Transverse colon (tissue), 4 donors: ENCODE results near the gene PNMA1. TPM values are rescaled to one million over a fixed set of nuclear protein-coding genes. Genes with fewer than 3 reads are reported as not detected.

Source experiments
- DNase-seq: peaks from one replicate; pipeline ENCODE4 v3.0.0-alpha.2; 2019
- H3K27ac ChIP-seq, 4 donors: fragments of 200-600 bp; sonication (generic); 2 replicates each; pipeline ENCODE4 v1.5.1; 2016 to 2018; ENCODE audit warnings: inconsistent platforms in 4 of 4
- H3K27me3 ChIP-seq: fragments of 200-600 bp; sonication (generic); 2 replicates; pipeline ENCODE4 v1.5.1; 2017; ENCODE audit warnings: inconsistent platforms
- H3K36me3 ChIP-seq, 4 donors: fragments of 200-600 bp; sonication (generic); 2 replicates each; pipeline ENCODE4 v1.5.1; 2017 to 2019; ENCODE audit warnings: inconsistent platforms in 4 of 4
- H3K4me1 ChIP-seq, 4 donors: fragments of 200-600 bp; sonication (generic); 2 replicates each; pipeline ENCODE4 v1.5.1; 2017 to 2020; ENCODE audit warnings: inconsistent platforms in 4 of 4
- H3K4me3 ChIP-seq, 4 donors: fragments of 200-600 bp; sonication (generic); 1 replicate in 1 of 4; 2 replicates in 3 of 4; pipeline versions ENCODE4 v1.5.1 to v1.6.1; 2017 to 2019; ENCODE audit warnings: inconsistent platforms in 4 of 4
- H3K9me3 ChIP-seq, 2 donors: fragments of 200-600 bp; sonication (generic); 2 replicates each; pipeline ENCODE4 v1.5.1; 2017 to 2019; ENCODE audit warnings: inconsistent platforms in 2 of 2
- EP300 ChIP-seq: sonication (generic); formaldehyde crosslinking; IDR thresholded peaks from one replicate; pipeline ENCODE4 v1.6.1; 2017; ENCODE audit warnings: antibody characterized with exemption, low read depth
- POLR2A ChIP-seq: fragments of 450-650 bp; IDR thresholded peaks from one replicate; pipeline ENCODE4 v1.6.1; 2016; ENCODE audit warnings: antibody characterized with exemption, mild to moderate bottlenecking, moderate library complexity
- POLR2AphosphoS5 ChIP-seq, 3 donors: sonication (generic); formaldehyde crosslinking; IDR thresholded peaks; one replicate each; pipeline ENCODE4 v1.6.1; 2016; ENCODE audit warnings: antibody characterized with exemption in 3 of 3
- WGBS, 2 donors: methylation state at CpG; one replicate each; pipeline ENCODE4 v1.1.5; 2018; ENCODE audit warnings: low coverage in 1 of 2; 5-methylcytosine and 5-hydroxymethylcytosine counted together
- in situ Hi-C, 4 donors: fragments of 200-750 bp; cut with MboI; loops; one replicate each; pipeline versions ENCODE4 v1.15.0 to v1.15.1; 2017; ENCODE audit warnings: low sequenced_read_pairs in 3 of 4, low pct_ligation_motif_present in 1 of 4, low pct_unique_long_range_greater_than_20kb in 1 of 4
- intact Hi-C: fragments of 100-400 bp; cut with DNase I; formaldehyde crosslinking; loops from one replicate; pipeline ENCODE4 v1.15.1; 2023; ENCODE audit warnings: low total_unique reads
- total RNA-seq, 4 donors: library from RNA; depleted of rRNA; stranded (reverse); fragments of >200 nt; gene quantifications; one replicate each; pipeline ENCODE4 v1.1.0, GENCODE V29; 2016
- TF ChIP-seq, protein P1 (sequence below), 5 experiments: fragments of 200-600 bp in 3 of 5; fragments of 450-650 bp in 2 of 5; sonication (generic) in 3 of 5; IDR thresholded peaks; 1 replicate in 2 of 5; 2 replicates in 3 of 5; pipeline ENCODE4 v1.5.1; 2016 to 2017; ENCODE audit warnings: antibody characterized with exemption in 5 of 5, inconsistent platforms in 3 of 5, mild to moderate bottlenecking in 2 of 5, moderate library complexity in 1 of 5

The PNMA1 gene
- total RNA-seq, 4 donors from 2014 or later, result 12.7 to 22.1 (median 12.7) TPM

DNA sequence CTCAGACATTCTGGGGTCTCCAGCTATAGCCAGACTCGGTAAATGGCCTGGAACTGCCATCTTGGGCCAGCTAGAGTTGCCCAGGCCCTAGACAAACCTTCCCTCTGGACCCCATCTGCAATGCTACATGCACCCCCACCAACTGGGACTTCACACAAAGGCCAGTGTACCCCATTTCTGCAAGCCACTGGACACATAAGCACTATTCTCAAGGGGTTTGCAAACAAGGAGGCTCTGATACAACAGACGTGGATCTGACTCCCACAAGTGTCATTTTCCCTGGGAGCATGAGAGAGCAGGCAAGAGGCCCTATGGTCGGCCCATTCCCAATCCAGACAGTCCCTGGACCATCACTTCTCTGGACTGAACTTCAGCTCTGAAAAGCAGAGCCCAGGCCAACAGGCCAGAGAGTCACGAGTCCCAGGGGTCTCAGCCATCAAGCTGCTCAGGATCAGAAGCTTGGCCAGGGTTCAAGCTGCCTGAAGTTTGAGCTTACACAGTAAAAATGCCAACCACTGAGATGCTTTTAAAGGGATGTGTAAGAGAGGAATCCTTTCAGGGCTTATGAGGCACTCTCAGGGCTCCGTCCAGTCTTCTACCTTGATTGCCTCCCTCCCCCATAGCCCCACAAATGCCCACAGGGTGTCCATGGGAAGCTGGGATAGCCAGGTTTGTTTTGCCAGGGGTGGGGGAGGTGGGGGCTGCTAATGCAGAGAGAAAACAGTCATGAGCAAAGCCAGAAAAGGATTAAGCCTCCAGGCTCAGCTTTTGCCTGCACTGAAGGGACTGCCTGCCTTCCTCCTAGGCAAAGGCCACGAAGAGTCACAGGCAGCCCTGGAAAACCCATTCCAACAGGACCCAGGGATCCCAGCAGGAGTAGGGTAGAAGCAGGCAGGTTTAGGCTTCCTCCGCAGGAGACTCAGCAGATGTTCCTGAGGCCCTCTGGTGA is 31.7 kb upstream of the PNMA1 start:
- intact Hi-C loops (no loop called here), in situ Hi-C loops (no loop called here)
- H3K27ac ChIP-seq, result peak overlapping the region; percentile 99 to 100 (median 100)
- peaks cover 92 to 100% (median 99%) of the 10 kb centered on the region in 4 donors for H3K4me1 ChIP-seq
- no peaks in the 10 kb centered on the region for H3K9me3 ChIP-seq
- 65% methylated on average over 7 of the region's 7 CpGs; no CpG with 5 or more reads in 1 of the 2 donors for WGBS, 2 donors
- H3K27me3 ChIP-seq, result no peaks in the 10 kb centered on the region
- DNase-seq, result no peak
- TF ChIP-seq POLR2A, result no peak
- TF ChIP-seq POLR2AphosphoS5 (IDR thresholded peaks at IDR 0.05), result no peak
- TF ChIP-seq, protein P1, sequence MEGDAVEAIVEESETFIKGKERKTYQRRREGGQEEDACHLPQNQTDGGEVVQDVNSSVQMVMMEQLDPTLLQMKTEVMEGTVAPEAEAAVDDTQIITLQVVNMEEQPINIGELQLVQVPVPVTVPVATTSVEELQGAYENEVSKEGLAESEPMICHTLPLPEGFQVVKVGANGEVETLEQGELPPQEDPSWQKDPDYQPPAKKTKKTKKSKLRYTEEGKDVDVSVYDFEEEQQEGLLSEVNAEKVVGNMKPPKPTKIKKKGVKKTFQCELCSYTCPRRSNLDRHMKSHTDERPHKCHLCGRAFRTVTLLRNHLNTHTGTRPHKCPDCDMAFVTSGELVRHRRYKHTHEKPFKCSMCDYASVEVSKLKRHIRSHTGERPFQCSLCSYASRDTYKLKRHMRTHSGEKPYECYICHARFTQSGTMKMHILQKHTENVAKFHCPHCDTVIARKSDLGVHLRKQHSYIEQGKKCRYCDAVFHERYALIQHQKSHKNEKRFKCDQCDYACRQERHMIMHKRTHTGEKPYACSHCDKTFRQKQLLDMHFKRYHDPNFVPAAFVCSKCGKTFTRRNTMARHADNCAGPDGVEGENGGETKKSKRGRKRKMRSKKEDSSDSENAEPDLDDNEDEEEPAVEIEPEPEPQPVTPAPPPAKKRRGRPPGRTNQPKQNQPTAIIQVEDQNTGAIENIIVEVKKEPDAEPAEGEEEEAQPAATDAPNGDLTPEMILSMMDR (IDR thresholded peaks at IDR 0.05), result peak in 1 of 5 experiments; percentile 10
- TF ChIP-seq EP300, result no peak
- H3K36me3 ChIP-seq, result no peaks in the 10 kb centered on the region
- H3K4me3 ChIP-seq, result no peak overlapping the region

DNA sequence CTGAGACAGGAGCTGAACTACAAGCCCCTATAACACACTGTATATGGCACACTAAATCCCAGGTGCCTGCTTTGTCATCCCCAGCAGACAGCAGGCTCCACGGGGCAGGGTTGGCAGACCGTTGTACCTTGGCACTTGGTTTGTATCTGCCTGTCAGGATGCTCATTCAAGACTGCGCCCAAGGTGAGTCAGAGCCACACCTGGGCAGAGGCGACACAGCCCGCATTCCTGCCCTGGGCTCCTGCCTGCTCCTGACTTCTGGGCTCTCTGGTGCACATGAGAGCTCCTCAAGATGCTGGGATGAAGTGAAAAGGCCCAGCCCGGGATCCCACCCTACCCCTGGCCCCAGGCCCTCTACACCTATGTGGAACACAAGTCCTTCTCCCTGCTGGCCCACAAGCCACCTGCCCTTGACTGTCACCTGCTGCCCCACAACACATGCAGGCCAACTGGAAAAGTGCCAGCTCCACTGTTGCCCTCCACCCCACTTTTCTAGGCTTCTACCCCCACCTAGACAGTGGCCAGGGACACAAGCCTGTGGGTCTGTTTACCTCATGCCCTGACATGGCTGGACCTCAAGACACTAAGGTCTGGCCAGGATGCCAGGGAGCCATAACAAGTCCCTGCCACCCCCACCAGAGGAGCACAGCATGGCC is 30.8 kb upstream of the PNMA1 start:
- intact Hi-C loops (loop anchor here (5.0 kb wide), 1 partner anchor 42 kb away; no protein-coding TSS in a partner anchor), in situ Hi-C loops (no loop called here)
- peak; percentile 89 for DNase-seq
- Histone ChIP-seq H3K9me3 (no peaks in the 10 kb centered on the region), H3K27me3 (no peaks in the 10 kb centered on the region), H3K4me3 (no peak overlapping the region), H3K4me1 (peaks cover 92 to 100% (median 99%) of the 10 kb centered on the region in 4 donors), H3K27ac (peak overlapping the region; percentile 99 to 100 (median 100)), H3K36me3 (no peaks in the 10 kb centered on the region)
- 47% methylated on average over 4 of the region's 6 CpGs; no CpG with 5 or more reads in 1 of the 2 donors for WGBS, 2 donors
- TF ChIP-seq EP300 (peak; percentile 19), POLR2AphosphoS5 (IDR thresholded peaks at IDR 0.05) (peak in 2 of 3 donors; percentile 70 to 84), POLR2A (peak; percentile 59)
- TF ChIP-seq, protein P1 (IDR thresholded peaks at IDR 0.05), result no peak

DNA sequence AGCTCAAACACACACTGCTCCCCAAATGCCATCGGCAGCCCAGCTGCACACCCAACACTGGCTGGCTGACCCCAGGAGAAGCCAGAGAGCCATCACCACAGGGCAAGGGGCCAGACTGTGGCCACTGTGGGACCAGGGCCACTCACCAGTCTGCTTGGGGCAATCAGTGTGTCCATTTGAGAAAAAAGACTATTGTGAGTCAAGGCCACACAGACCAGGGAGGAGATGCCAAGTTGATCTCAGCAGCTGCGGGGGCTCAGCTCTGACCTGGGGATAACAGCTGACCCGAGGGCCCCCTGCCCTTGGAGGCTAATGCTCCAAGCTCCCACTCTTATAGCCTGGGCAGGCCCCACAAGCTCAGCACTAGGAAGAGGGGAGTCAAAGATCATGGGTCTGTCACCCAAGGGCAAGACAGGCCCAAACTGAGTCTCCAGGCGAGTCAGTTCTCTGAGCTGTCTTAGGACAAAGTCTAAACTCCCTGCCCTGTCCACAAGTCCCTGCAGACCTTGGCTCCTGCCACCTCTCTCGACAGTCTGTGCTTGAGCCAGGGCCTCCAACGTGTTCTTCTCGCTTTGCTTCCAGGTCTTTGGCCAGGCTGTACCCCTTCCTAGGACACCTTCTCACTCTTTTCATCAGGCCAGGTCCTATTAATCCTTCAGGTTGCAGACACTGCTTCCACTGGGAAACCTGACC is 30.1 kb upstream of the PNMA1 start:
- H3K27me3 ChIP-seq, result no peaks in the 10 kb centered on the region
- peak overlapping the region; percentile 99 to 100 (median 100) for H3K27ac ChIP-seq
- H3K9me3 ChIP-seq, result no peaks in the 10 kb centered on the region
- DNase-seq, result peak; percentile 44
- H3K36me3 ChIP-seq, result no peaks in the 10 kb centered on the region
- H3K4me3 ChIP-seq, result no peak overlapping the region
- 37 to 80% methylated on average over 1 to 7 of the region's 7 CpGs for WGBS, 2 donors
- peaks cover 92 to 100% (median 99%) of the 10 kb centered on the region in 4 donors for H3K4me1 ChIP-seq
- intact Hi-C loops (loop anchor here (5.0 kb wide), 1 partner anchor 43 kb away; no protein-coding TSS in a partner anchor), in situ Hi-C loops (no loop called here)
- TF ChIP-seq POLR2A (no peak), EP300 (no peak), POLR2AphosphoS5 (IDR thresholded peaks at IDR 0.05) (peak in 1 of 3 donors; percentile 3)
- TF ChIP-seq, protein P1 (IDR thresholded peaks at IDR 0.05), result no peak
